PC-3 (cell line): ENCODE measurements around the gene TP53I3. TPM values are rescaled to one million over a fixed set of nuclear protein-coding genes. Genes with fewer than 3 reads are reported as not detected.

Experiments
- ATAC-seq: fragments of 200-7000 bp; cut with Tn5 transposase; 2 replicates; pipeline ENCODE4 v1.9.1; 2020; ENCODE audit warnings: mild to moderate bottlenecking, moderate library complexity
- Bru-seq: library from RNA; stranded (reverse); fragments of 400-500 nt; gene quantifications from one replicate; lab custom pipeline; 2021; lab: Mats Ljungman, UMichigan
- BruChase-seq, 2 experiments: library from RNA; stranded (reverse); fragments of 400-500 nt; gene quantifications; one replicate each; lab custom pipeline; 2021; lab: Mats Ljungman, UMichigan
- BruUV-seq: library from RNA; stranded (reverse); fragments of 400-500 nt; replicated peaks from 2 replicates; lab custom pipeline; 2021; lab: Mats Ljungman, UMichigan
- CTCF ChIA-PET: fragments of 300-600 bp; sonication (Branson Sonifier 250); formaldehyde crosslinking; loops from one replicate; lab custom pipeline; 2022; ENCODE audit warnings: antibody characterized with exemption; lab: Charles Lee
- POLR2A ChIA-PET: fragments of 300-600 bp; sonication (Branson Sonifier 250); formaldehyde crosslinking; loops from one replicate; lab custom pipeline; 2022; ENCODE audit warnings: antibody characterized with exemption; ENCODE audit not compliant: unreplicated experiment; lab: Charles Lee
- DNase-seq: peaks from one replicate; pipeline ENCODE4 v3.0.0-alpha.2; 2015
- H2AFZ ChIP-seq: fragments of 300-600 bp; sonication (generic); 2 replicates; pipeline ENCODE4 v1.6.0; 2016; ENCODE audit warnings: antibody characterized with exemption, low read length
- H3F3A ChIP-seq: fragments of 300-600 bp; sonication (generic); one replicate; pipeline ENCODE4 v1.6.0; 2017; ENCODE audit warnings: antibody characterized with exemption, low read length, control low read depth, mild to moderate bottlenecking; ENCODE audit not compliant: unreplicated experiment
- H3K27ac ChIP-seq: fragments of 300-600 bp; sonication (generic); 2 replicates; pipeline ENCODE4 v1.5.1; 2016; ENCODE audit warnings: mild to moderate bottlenecking, low read length
- H3K27me3 ChIP-seq: fragments of 300-600 bp; sonication (generic); 2 replicates; pipeline ENCODE4 v1.6.1; 2016; ENCODE audit warnings: low read length, mixed read lengths
- H3K36me3 ChIP-seq: fragments of 300-600 bp; sonication (generic); 2 replicates; pipeline ENCODE4 v1.6.1; 2016; ENCODE audit warnings: low read depth, mixed run types, low read length, mixed read lengths
- H3K4me1 ChIP-seq: fragments of 300-600 bp; sonication (generic); 2 replicates; pipeline ENCODE4 v1.5.1; 2016; ENCODE audit warnings: low read length; ENCODE audit not compliant: insufficient read depth
- H3K4me2 ChIP-seq: fragments of 300-600 bp; sonication (generic); 2 replicates; pipeline ENCODE4 v1.6.0; 2016; ENCODE audit warnings: low read length
- H3K4me3 ChIP-seq: fragments of 300-600 bp; sonication (generic); 2 replicates; pipeline ENCODE4 v1.5.1; 2016; ENCODE audit warnings: mild to moderate bottlenecking, low read length, mixed read lengths
- H3K79me2 ChIP-seq: fragments of 300-600 bp; sonication (generic); 2 replicates; pipeline ENCODE4 v1.6.1; 2017; ENCODE audit warnings: low read length, mixed read lengths
- H3K9ac ChIP-seq: fragments of 300-600 bp; sonication (generic); 2 replicates; pipeline ENCODE4 v1.6.0; 2016; ENCODE audit warnings: mild to moderate bottlenecking, low read length
- H3K9me2 ChIP-seq: fragments of 300-600 bp; sonication (generic); replicated peaks from 2 replicates; pipeline ENCODE4 v1.6.1; 2016; ENCODE audit warnings: mixed run types, low read length, mixed read lengths
- H3K9me3 ChIP-seq: fragments of 300-600 bp; sonication (generic); 2 replicates; pipeline ENCODE4 v1.6.1; 2016; ENCODE audit warnings: low read length, mixed read lengths
- H4K20me1 ChIP-seq: fragments of 300-600 bp; sonication (generic); 2 replicates; pipeline ENCODE4 v1.6.1; 2016; ENCODE audit warnings: low read length, mixed read lengths
- EZH2 ChIP-seq: fragments of 300-600 bp; sonication (generic); IDR thresholded peaks from one replicate; pipeline ENCODE4 v1.6.1; 2017; ENCODE audit warnings: antibody characterized with exemption, mild to moderate bottlenecking, low read length; ENCODE audit not compliant: unreplicated experiment
- EZH2phosphoT487 ChIP-seq: fragments of 300-600 bp; sonication (generic); IDR thresholded peaks from 2 replicates; pipeline ENCODE4 v1.6.1; 2018; ENCODE audit warnings: mild to moderate bottlenecking, antibody characterized with exemption, low read length, borderline replicate concordance
- intact Hi-C: fragments of 100-400 bp; cut with micrococcal nuclease; formaldehyde crosslinking; loops from 2 replicates; pipeline ENCODE4 v1.9.0; 2023
- long read RNA-seq: library from polyadenylated mRNA; unstranded; transcript quantifications from one replicate; pipeline ENCODE4 v2.0.0, GENCODE V29; 2021; ENCODE audit not compliant: unreplicated experiment
- total RNA-seq: library from RNA; depleted of rRNA; stranded (reverse); fragments of >200 nt; gene quantifications from 2 replicates; pipeline ENCODE4 v1.2.3, GENCODE V29; 2014; rRNA removed
- TF ChIP-seq, protein P1 (sequence below): fragments of 300-600 bp; sonication (generic); conservative IDR thresholded peaks from 2 replicates; pipeline ENCODE4 v1.5.1; 2017; ENCODE audit warnings: antibody characterized with exemption, low read depth, mild to moderate bottlenecking, low read length

The TP53I3 gene, protein sequence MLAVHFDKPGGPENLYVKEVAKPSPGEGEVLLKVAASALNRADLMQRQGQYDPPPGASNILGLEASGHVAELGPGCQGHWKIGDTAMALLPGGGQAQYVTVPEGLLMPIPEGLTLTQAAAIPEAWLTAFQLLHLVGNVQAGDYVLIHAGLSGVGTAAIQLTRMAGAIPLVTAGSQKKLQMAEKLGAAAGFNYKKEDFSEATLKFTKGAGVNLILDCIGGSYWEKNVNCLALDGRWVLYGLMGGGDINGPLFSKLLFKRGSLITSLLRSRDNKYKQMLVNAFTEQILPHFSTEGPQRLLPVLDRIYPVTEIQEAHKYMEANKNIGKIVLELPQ
- total RNA-seq (37.0 and 42.4 TPM in 2 replicates), Bru-seq, nascent RNA (percentile 75 among the genes with signal in this experiment), BruChase-seq, experiment 1, labeled RNA remaining after a 6-hour chase (percentile 67 among the genes with signal in this experiment), BruChase-seq, experiment 2, labeled RNA remaining after a 2-hour chase (percentile 59 among the genes with signal in this experiment)
- long read RNA-seq, transcript TP53I3-202 (6 exons, 1,635 nt), result minor isoform, 5 of 23 reads
- long read RNA-seq, transcript TP53I3-201 (5 exons, 1,998 nt), result major isoform, 9 of 23 reads
- long read RNA-seq, partial matches to known transcripts, result 4 of 23 reads
- long read RNA-seq, other reads (novel, unspliced or antisense), result 1 of 23 reads

DNA sequence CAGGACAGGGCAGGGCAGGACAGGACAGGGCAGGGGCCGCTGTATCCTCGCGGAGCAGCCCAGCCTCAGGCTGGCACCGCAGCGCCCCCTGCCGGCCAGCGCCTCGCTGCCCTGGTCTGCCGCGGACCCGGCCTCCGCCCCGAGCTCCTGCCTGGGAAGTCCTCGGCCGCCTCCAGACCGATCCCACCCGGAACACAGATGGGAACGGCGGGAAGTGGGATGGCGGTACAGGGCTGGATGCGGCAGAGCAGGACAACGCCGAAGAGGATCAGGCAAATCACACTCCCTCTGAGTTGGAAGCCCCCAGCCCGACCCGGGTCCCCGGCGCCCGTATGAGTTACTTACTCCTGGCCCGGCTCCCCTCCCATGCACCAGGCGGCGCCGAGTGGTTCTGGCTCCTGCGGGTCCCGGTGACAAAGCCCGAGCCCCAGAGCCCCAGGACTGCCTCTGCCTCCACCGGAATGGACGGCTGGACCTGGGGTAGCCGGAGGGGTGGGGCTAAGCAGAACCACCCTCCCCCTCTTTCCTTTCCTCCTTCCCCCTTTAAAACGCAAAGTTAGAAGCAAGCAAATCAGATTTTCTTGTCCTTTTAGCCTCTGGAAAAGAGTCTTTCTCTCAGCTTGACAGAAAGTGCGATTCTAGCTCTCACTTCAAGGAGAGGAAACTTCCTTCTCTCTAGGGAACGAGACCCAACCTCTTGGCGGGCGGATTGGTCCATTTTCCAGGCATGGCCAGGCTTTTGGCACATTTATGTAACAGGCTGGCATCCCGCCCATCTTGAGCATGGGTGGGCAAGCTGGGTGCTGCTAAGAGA, at the start of gene TP53I3:
Gene TP53I3 (minus strand): TSS at position 449 of the 814 bp plus-strand sequence. CDS start 508 bp downstream, outside the sequence.
- Histone ChIP-seq H3F3A (no peaks in the 10 kb centered on the region), H3K9me3 (no peaks in the 10 kb centered on the region), H3K9ac (peak within 1 kb of the TSS; percentile 56), H3K4me2 (peak within 1 kb of the TSS; percentile 78), H3K36me3 (peaks cover 5% of the 10 kb centered on the region), H3K27me3 (no peaks in the 10 kb centered on the region), H3K9me2 (no peaks in the 10 kb centered on the region), H3K27ac (peak within 1 kb of the TSS; percentile 36), H3K79me2 (peaks cover 10% of the 10 kb centered on the region; the same call in 1 of the 2 replicates), H4K20me1 (no peaks in the 10 kb centered on the region), H2AFZ (peak within 1 kb of the TSS; percentile 86), H3K4me3 (peak within 1 kb of the TSS; percentile 67), H3K4me1 (peaks cover 14% of the 10 kb centered on the region)
- CTCF ChIA-PET, result interaction anchor here (0.5 to 2.1 kb wide), 8 partner anchors 54 to 891 kb away, joined by 3 to 24 read pairs (median 5); partner anchors contain the start of gene ATAD2B
- ATAC-seq (peak; percentile 91), DNase-seq (peak; percentile 93)
- POLR2A ChIA-PET, result interaction anchor here (0.6 to 1.8 kb wide), 5 partner anchors 25 to 1274 kb away, joined by 3 to 13 read pairs (median 4); partner anchors contain the start of genes ATAD2B, FAM228B and PFN4
- TF ChIP-seq, protein P1, sequence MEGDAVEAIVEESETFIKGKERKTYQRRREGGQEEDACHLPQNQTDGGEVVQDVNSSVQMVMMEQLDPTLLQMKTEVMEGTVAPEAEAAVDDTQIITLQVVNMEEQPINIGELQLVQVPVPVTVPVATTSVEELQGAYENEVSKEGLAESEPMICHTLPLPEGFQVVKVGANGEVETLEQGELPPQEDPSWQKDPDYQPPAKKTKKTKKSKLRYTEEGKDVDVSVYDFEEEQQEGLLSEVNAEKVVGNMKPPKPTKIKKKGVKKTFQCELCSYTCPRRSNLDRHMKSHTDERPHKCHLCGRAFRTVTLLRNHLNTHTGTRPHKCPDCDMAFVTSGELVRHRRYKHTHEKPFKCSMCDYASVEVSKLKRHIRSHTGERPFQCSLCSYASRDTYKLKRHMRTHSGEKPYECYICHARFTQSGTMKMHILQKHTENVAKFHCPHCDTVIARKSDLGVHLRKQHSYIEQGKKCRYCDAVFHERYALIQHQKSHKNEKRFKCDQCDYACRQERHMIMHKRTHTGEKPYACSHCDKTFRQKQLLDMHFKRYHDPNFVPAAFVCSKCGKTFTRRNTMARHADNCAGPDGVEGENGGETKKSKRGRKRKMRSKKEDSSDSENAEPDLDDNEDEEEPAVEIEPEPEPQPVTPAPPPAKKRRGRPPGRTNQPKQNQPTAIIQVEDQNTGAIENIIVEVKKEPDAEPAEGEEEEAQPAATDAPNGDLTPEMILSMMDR, result peak; percentile 88
- TF ChIP-seq EZH2phosphoT487, result no peak
- BruUV-seq, result TSS peak; percentile 41
- intact Hi-C loops, result loop anchor here (1.0 to 2.0 kb wide), 7 partner anchors 8 to 298 kb away; partner anchors contain the start of genes ATAD2B, SF3B6 and UBXN2A

DNA sequence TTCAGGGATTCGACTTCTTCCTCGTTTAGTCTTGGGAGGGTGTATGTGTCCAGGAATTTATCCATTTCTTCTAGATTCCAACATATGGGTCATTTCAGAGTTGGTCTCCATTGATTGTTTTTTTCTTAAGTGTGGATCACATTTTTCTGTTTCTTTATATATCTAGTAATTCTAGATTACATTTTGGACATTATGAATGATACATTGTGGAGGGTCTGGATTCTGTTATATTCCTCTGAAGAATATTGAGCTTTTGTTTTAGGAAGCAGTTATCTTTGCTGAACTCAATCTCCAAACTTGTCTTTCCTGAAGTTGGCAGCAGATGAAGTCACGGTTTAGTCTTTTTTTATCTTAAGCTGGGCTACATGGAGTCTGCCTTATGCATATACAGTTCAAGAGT, 47.9 kb upstream of the TP53I3 start:
- TF ChIP-seq EZH2, result no peak
- TF ChIP-seq, protein P1, result no peak
- no peak for TF ChIP-seq EZH2phosphoT487
- H4K20me1 ChIP-seq, result no peaks in the 10 kb centered on the region
- H3K27ac ChIP-seq, result no peak overlapping the region
- no peak overlapping the region for H3K4me2 ChIP-seq
- H3F3A ChIP-seq, result no peaks in the 10 kb centered on the region
- no peaks in the 10 kb centered on the region for H3K9me2 ChIP-seq
- H3K4me3 ChIP-seq, result no peak overlapping the region
- no peak for DNase-seq
- POLR2A ChIA-PET, result no interaction called here
- intact Hi-C loops, result no loop called here
- no peaks in the 10 kb centered on the region for H3K27me3 ChIP-seq
- no peak overlapping the region for H3K9ac ChIP-seq
- H3K79me2 ChIP-seq, result no peaks in the 10 kb centered on the region
- BruUV-seq, result no TSS peak
- CTCF ChIA-PET, result no interaction called here
- H3K36me3 ChIP-seq, result no peaks in the 10 kb centered on the region
- H2AFZ ChIP-seq, result no peak overlapping the region
- no peak for ATAC-seq
- H3K9me3 ChIP-seq, result no peaks in the 10 kb centered on the region
- no peaks in the 10 kb centered on the region for H3K4me1 ChIP-seq
